ENCODE results near the gene MAP3K2. TPM values are rescaled to one million over a fixed set of nuclear protein-coding genes. Genes with fewer than 3 reads are reported as not detected.

The MAP3K2 gene
- total and polyA plus RNA-seq, 2 of the 8 experiments (the other 6 are each of a cell fraction or from before 2014, with no cell fraction given): 2.0 to 23.2 TPM

DNA sequence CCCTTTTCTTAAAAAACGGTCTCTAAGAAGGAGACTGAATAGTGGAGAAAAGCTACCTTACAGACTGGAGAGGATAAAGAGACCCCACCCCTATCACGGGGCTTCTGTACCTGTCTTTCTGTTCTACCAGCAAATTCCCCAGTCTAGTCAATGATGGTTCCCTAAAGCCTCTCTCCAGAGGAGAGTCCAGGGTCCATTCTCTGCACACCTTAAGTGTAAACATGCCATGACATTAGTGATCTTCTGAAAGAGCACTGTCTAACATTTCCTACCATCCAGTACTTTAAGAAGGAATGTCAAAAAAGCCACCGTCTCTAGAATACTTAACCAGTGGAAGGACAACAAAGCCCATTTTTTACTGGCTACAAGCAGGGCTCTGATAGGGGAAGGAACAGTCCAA lies 76.8 kb downstream of the MAP3K2 start:
- H4K8ac ChIP-seq (ENCODE audit: extremely low read depth, insufficient read depth, low read length): no peak overlapping the region
- DNase-seq (ENCODE audit: low read depth in 1 of 2, low spot score in 2 of 2) (no peak), FAIRE-seq (no peak)
- H4K20me1 ChIP-seq (replicated peaks in 1 of 2; ENCODE audit: control insufficient read depth in 1 of 2, insufficient read depth in 2 of 2, low read length in 2 of 2): no peaks in the 10 kb centered on the region
- no peak overlapping the region for H3K4me2 ChIP-seq (ENCODE audit: insufficient read depth in 1 of 2, low read depth in 2 of 2, low read length in 2 of 2)
- no peak overlapping the region for H2AK5ac ChIP-seq (ENCODE audit: low read depth, low read length)
- peaks cover 2 to 32% (median 7%) of the 10 kb centered on the region in 4 experiments; a peak in 6 of 8 replicates for H3K36me3 ChIP-seq (ENCODE audit: control insufficient read depth in 2 of 4, insufficient read depth in 4 of 4, low read length in 3 of 4)
- no peak overlapping the region for H2BK12ac ChIP-seq (ENCODE audit: low read depth, low read length)
- WGBS, 2 experiments (ENCODE audit: extremely low coverage in 1 of 2, insufficient coverage in 1 of 2, insufficient read length in 1 of 2, insufficient replicate concordance in 2 of 2, low coverage in 1 of 2, low lambda C conversion rate in 2 of 2, missing lambda C conversion rate in 1 of 2): 83% methylated on average over 3 of the region's 3 CpGs; no CpG with 5 or more reads in 1 of the 2 experiments
- H3K23me2 ChIP-seq (ENCODE audit: low read depth, low read length): no peaks in the 10 kb centered on the region
- H2BK15ac ChIP-seq (ENCODE audit: low read length): no peak overlapping the region
- no peak overlapping the region for H3K9ac ChIP-seq (replicated peaks in 1 of 4; ENCODE audit: extremely low read depth in 1 of 4, low read depth in 3 of 4, low read length in 3 of 4)
- H2BK5ac ChIP-seq (ENCODE audit: low read depth, low read length): no peak overlapping the region
- TF ChIP-seq SAP30 (IDR thresholded peaks at IDR 0.05; ENCODE audit: insufficient read depth, insufficient replicate concordance, low read length) (no peak), RBBP5 (IDR thresholded peaks at IDR 0.05; ENCODE audit: borderline replicate concordance, low read depth, low read length) (no peak), JUN (IDR thresholded peaks at IDR 0.05; ENCODE audit: low read depth, low read length) (no peak), FOSL1 (IDR thresholded peaks at IDR 0.05; ENCODE audit: insufficient read depth, low read depth, low read length) (no peak), TEAD4 (IDR thresholded peaks at IDR 0.05; ENCODE audit: low read depth, low read length) (no peak), KDM5A (IDR thresholded peaks at IDR 0.05; ENCODE audit: low read length) (no peak), SIN3A (conservative IDR thresholded peaks at IDR 0.05 in 1 of 2, IDR thresholded peaks at IDR 0.05 in 1 of 2; ENCODE audit: low read depth in 1 of 2, low read length in 2 of 2) (no peak), SP4 (IDR thresholded peaks at IDR 0.05; ENCODE audit: low read length) (no peak), CBX8 (IDR thresholded peaks at IDR 0.05; ENCODE audit: borderline replicate concordance, low read depth, low read length) (no peak), SP1 (IDR thresholded peaks at IDR 0.05; ENCODE audit: low read depth, low read length) (no peak), HDAC6 (IDR thresholded peaks at IDR 0.05; ENCODE audit: low read depth, low read length) (no peak)
- TF ChIP-seq, protein P1, sequence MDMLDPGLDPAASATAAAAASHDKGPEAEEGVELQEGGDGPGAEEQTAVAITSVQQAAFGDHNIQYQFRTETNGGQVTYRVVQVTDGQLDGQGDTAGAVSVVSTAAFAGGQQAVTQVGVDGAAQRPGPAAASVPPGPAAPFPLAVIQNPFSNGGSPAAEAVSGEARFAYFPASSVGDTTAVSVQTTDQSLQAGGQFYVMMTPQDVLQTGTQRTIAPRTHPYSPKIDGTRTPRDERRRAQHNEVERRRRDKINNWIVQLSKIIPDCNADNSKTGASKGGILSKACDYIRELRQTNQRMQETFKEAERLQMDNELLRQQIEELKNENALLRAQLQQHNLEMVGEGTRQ (IDR thresholded peaks at IDR 0.05; ENCODE audit: low read length): no peak
- TF ChIP-seq, protein P2, sequence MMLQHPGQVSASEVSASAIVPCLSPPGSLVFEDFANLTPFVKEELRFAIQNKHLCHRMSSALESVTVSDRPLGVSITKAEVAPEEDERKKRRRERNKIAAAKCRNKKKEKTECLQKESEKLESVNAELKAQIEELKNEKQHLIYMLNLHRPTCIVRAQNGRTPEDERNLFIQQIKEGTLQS (IDR thresholded peaks at IDR 0.05; ENCODE audit: insufficient read depth, low read depth, low read length): no peak
- H2BK120ac ChIP-seq (replicated peaks; ENCODE audit: low read depth, low read length): no peak overlapping the region
- H3K23ac ChIP-seq (ENCODE audit: insufficient read length): no peak overlapping the region
- POLR2A ChIA-PET (ENCODE audit: partially characterized antibody): interaction anchor here (1.0 to 1.3 kb wide), 2 partner anchors 16 to 18 kb away, joined by 3 to 4 read pairs; no protein-coding TSS in a partner anchor
- H3K4me3 ChIP-seq (ENCODE audit: extremely low read depth in 1 of 4, insufficient read depth in 2 of 4, low read depth in 3 of 4, low read length in 4 of 4): no peak overlapping the region
- no peaks in the 10 kb centered on the region for H3K4me1 ChIP-seq (replicated peaks in 1 of 4; ENCODE audit: control insufficient read depth in 3 of 4, insufficient read depth in 4 of 4, low read length in 3 of 4)
- no peak overlapping the region for H3K56ac ChIP-seq (replicated peaks; ENCODE audit: insufficient read length, low read depth, low read length)
- H2BK20ac ChIP-seq (ENCODE audit: low read length): no peak overlapping the region
- H4K91ac ChIP-seq (replicated peaks; ENCODE audit: insufficient read length, low read length): no peak overlapping the region
- CTCF ChIA-PET (ENCODE audit: partially characterized antibody): interaction anchor here (0.9 kb wide), 1 partner anchor 9 kb away, joined by 3 read pairs; no protein-coding TSS in a partner anchor
- H3K9me3 ChIP-seq (ENCODE audit: insufficient read depth in 2 of 2, low read depth in 1 of 2, low read length in 1 of 2): no peaks in the 10 kb centered on the region
- H4K5ac ChIP-seq (ENCODE audit: insufficient read length, low read depth, low read length): no peak overlapping the region
- no peaks in the 10 kb centered on the region for H3K27me3 ChIP-seq (replicated peaks in 1 of 4; ENCODE audit: control insufficient read depth in 3 of 4, extremely low read depth in 1 of 4, insufficient read depth in 3 of 4, low read length in 3 of 4)
- no peak overlapping the region for H3K4ac ChIP-seq (replicated peaks; ENCODE audit: insufficient read length, low read depth, low read length)
- H3K27ac ChIP-seq (ENCODE audit: low read depth, low read length): no peak overlapping the region
- no peaks in the 10 kb centered on the region for H3K79me2 ChIP-seq (ENCODE audit: control insufficient read depth in 1 of 2, insufficient read depth in 2 of 2, low read length in 2 of 2)
- no peak overlapping the region for H2AFZ ChIP-seq (ENCODE audit: low read length)
- no peaks in the 10 kb centered on the region for H3K79me1 ChIP-seq (ENCODE audit: low read depth, low read length)
- H3K18ac ChIP-seq (ENCODE audit: extremely low read depth, low read length): no peak overlapping the region
- no peak overlapping the region for H3K14ac ChIP-seq (ENCODE audit: insufficient read length)
